ENCODE measurements around the gene SYNE4.
"Not testable (repeated sequence)": the region's sequence is repeated elsewhere in the genome, so short reads cannot be mapped to it uniquely, and the experiment has no call there.

SYNE4 gene

GRCh38 chr19:35986664-35987570, 21.7 kb downstream of the SYNE4 start:
- peak overlapping the region; percentile 19 to 25 for H3K4me3 ChIP-seq
- H3K4me1 ChIP-seq: peaks cover 0 to 10% (median 4%) of the 10 kb centered on the region in 4 donors
- DNase-seq: peak in 1 of 2 donors; percentile 55
- intact Hi-C loops (cut with DNase I; ENCODE audit: low total_unique reads): no loop called here
- no peak overlapping the region for H3K27ac ChIP-seq
- no peaks in the 10 kb centered on the region for H3K36me3 ChIP-seq
- H3K9me3 ChIP-seq: no peaks in the 10 kb centered on the region
- peaks cover 0 to 66% of the 10 kb centered on the region in 2 donors for H3K27me3 ChIP-seq
- TF ChIP-seq CTCF (IDR thresholded peaks at IDR 0.05): no peak

- Histone ChIP-seq H3K36me3 (no peaks in the 10 kb centered on the region), H3K27ac (no peak overlapping the region), H3K9me3 (no peaks in the 10 kb centered on the region), H3K4me3 (no peak overlapping the region), H3K4me1 (peaks cover 0 to 10% (median 4%) of the 10 kb centered on the region in 4 donors), H3K27me3 (peaks cover 0 to 68% of the 10 kb centered on the region in 2 donors)
- no peak for TF ChIP-seq CTCF (IDR thresholded peaks at IDR 0.05)
- no peak for DNase-seq
- intact Hi-C loops (cut with DNase I; ENCODE audit: low total_unique reads): no loop called here
These were observed 22.5 kb downstream of the SYNE4 start for GRCh38 chr19:35986111-35986510.

GRCh38 chr19:35983177-35983576, 25.4 kb downstream of the SYNE4 start:
- intact Hi-C loops (cut with DNase I; ENCODE audit: low total_unique reads): no loop called here
- TF ChIP-seq CTCF (IDR thresholded peaks at IDR 0.05): no peak
- H3K27ac ChIP-seq: no peak overlapping the region
- no peaks in the 10 kb centered on the region for H3K9me3 ChIP-seq
- peaks cover 0 to 10% (median 4%) of the 10 kb centered on the region in 4 donors for H3K4me1 ChIP-seq
- no peak overlapping the region for H3K4me3 ChIP-seq
- no peaks in the 10 kb centered on the region for H3K36me3 ChIP-seq
- DNase-seq: no peak
- peaks cover 0 to 72% of the 10 kb centered on the region in 2 donors for H3K27me3 ChIP-seq

- H3K4me1 ChIP-seq; intact Hi-C loops (cut with DNase I; ENCODE audit: low total_unique reads); H3K4me3 ChIP-seq; H3K27ac ChIP-seq; H3K9me3 ChIP-seq; H3K36me3 ChIP-seq; DNase-seq: not testable (repeated sequence)
- H3K27me3 ChIP-seq: peaks cover 0 to 70% of the 10 kb centered on the region in 2 donors
These were observed 27.6 kb downstream of the SYNE4 start for GRCh38 chr19:35980997-35981396.

- DNase-seq: no peak
- no peaks in the 10 kb centered on the region for H3K36me3 ChIP-seq
- peaks cover 0 to 66% of the 10 kb centered on the region in 2 donors for H3K27me3 ChIP-seq
- intact Hi-C loops (cut with DNase I; ENCODE audit: low total_unique reads): no loop called here
- no peak for TF ChIP-seq CTCF (IDR thresholded peaks at IDR 0.05)
- H3K9me3 ChIP-seq: no peaks in the 10 kb centered on the region
- no peaks in the 10 kb centered on the region for H3K4me1 ChIP-seq
- H3K4me3 ChIP-seq: no peak overlapping the region
- H3K27ac ChIP-seq: no peak overlapping the region
These were observed 29.7 kb downstream of the SYNE4 start for GRCh38 chr19:35978832-35979365.

GRCh38 chr19:35978271-35978670, 30.3 kb downstream of the SYNE4 start:
- TF ChIP-seq CTCF (IDR thresholded peaks at IDR 0.05): no peak
- H3K4me3 ChIP-seq: no peak overlapping the region
- H3K9me3 ChIP-seq: no peaks in the 10 kb centered on the region
- intact Hi-C loops (cut with DNase I; ENCODE audit: low total_unique reads): no loop called here
- no peaks in the 10 kb centered on the region for H3K4me1 ChIP-seq
- no peaks in the 10 kb centered on the region for H3K36me3 ChIP-seq
- H3K27ac ChIP-seq: no peak overlapping the region
- peaks cover 0 to 67% of the 10 kb centered on the region in 2 donors for H3K27me3 ChIP-seq
- DNase-seq: no peak

Data from tibial artery (tissue), 4 donors.